ENCODE data around the gene LARP1.

The LARP1 gene

DNA sequence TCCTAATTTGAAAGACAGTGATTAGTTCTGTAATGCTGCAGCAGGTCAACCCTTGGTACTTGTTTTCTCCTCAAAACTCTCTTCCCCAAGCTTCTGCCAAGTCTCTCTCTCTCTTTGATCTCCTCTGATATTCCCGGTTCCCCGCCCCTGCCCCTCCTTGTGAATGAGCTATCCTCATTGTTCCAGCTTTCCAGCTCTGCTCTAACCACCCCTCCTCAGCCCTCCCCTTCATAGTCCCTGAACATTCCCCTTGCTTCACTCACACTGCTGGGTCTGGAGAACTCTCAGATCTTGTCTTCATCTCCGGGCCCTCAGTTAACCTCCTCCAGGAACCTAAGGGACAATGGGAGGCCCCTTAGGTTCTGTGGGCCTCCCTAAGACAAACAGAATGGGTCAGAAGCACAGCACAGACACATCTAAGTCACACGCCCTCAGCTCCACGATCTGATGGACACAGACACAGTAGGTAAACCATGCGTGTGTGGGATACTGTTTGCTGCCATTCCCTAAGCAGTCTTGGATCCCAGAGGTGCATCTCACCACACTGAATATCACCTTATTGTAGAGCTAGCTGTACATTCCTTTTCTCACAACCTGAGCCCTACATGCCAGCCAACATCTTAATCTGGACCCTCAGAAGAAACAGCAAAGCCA lies 17.4 kb upstream of the LARP1 start:
- H3K4me2 ChIP-seq (ENCODE audit: low read length) = no peak overlapping the region
- TF ChIP-seq EZH2phosphoT487 (IDR thresholded peaks at IDR 0.05; ENCODE audit: borderline replicate concordance, low read length) = no peak
- TF ChIP-seq, protein P1, sequence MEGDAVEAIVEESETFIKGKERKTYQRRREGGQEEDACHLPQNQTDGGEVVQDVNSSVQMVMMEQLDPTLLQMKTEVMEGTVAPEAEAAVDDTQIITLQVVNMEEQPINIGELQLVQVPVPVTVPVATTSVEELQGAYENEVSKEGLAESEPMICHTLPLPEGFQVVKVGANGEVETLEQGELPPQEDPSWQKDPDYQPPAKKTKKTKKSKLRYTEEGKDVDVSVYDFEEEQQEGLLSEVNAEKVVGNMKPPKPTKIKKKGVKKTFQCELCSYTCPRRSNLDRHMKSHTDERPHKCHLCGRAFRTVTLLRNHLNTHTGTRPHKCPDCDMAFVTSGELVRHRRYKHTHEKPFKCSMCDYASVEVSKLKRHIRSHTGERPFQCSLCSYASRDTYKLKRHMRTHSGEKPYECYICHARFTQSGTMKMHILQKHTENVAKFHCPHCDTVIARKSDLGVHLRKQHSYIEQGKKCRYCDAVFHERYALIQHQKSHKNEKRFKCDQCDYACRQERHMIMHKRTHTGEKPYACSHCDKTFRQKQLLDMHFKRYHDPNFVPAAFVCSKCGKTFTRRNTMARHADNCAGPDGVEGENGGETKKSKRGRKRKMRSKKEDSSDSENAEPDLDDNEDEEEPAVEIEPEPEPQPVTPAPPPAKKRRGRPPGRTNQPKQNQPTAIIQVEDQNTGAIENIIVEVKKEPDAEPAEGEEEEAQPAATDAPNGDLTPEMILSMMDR (IDR thresholded peaks at IDR 0.05; ENCODE audit: low read depth, low read length, poor library complexity, severe bottlenecking) = no peak
- no peaks in the 10 kb centered on the region for H3K4me1 ChIP-seq (ENCODE audit: control insufficient read depth, low read length)
- no peaks in the 10 kb centered on the region for H3K27me3 ChIP-seq (ENCODE audit: control insufficient read depth, low read length)
- H3F3A ChIP-seq (ENCODE audit: control insufficient read depth, insufficient read depth) = no peaks in the 10 kb centered on the region
- H3K9me2 ChIP-seq (replicated peaks; ENCODE audit: control insufficient read depth, low read length) = no peaks in the 10 kb centered on the region
- no peak overlapping the region for H3K4me3 ChIP-seq (ENCODE audit: low read length)
- H4K20me1 ChIP-seq (ENCODE audit: control insufficient read depth, insufficient read depth, low read depth, low read length) = no peaks in the 10 kb centered on the region
- H3K9me3 ChIP-seq (ENCODE audit: control insufficient read depth, insufficient read depth, low read length) = no peaks in the 10 kb centered on the region
- H3K36me3 ChIP-seq (ENCODE audit: control insufficient read depth, low read length) = no peaks in the 10 kb centered on the region
- H3K79me2 ChIP-seq (ENCODE audit: control insufficient read depth, low read length) = no peaks in the 10 kb centered on the region
- no peak overlapping the region for H3K27ac ChIP-seq (ENCODE audit: low read depth, low read length)

DNA sequence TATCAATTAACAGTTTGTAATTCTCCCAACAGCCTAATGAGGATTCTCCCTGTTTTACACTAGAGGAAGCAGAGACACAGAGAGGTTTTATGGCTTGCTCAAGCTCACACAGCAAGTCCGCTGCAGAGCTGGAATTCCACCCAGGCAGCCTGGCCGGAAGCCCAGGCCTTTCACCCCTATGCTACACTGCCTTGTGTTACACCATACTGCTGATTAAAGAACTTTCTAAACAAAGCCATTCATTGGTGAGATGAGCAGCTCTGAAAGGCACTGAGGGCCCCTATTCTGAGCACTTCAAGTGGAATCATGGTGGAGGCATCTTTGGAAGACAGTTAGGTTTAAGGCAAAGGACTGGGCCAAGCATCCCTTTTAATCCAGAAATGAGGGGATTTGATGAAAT lies 14.7 kb upstream of the LARP1 start:
- no peaks in the 10 kb centered on the region for H3K27me3 ChIP-seq (ENCODE audit: control insufficient read depth, low read length)
- H3K27ac ChIP-seq (ENCODE audit: low read depth, low read length) = no peak overlapping the region
- H3K4me1 ChIP-seq (ENCODE audit: control insufficient read depth, low read length) = no peaks in the 10 kb centered on the region
- no peaks in the 10 kb centered on the region for H3K9me3 ChIP-seq (ENCODE audit: control insufficient read depth, insufficient read depth, low read length)
- H3K9me2 ChIP-seq (replicated peaks; ENCODE audit: control insufficient read depth, low read length) = no peaks in the 10 kb centered on the region
- no peaks in the 10 kb centered on the region for H3K36me3 ChIP-seq (ENCODE audit: control insufficient read depth, low read length)
- H3F3A ChIP-seq (ENCODE audit: control insufficient read depth, insufficient read depth) = no peaks in the 10 kb centered on the region
- H3K79me2 ChIP-seq (ENCODE audit: control insufficient read depth, low read length) = no peaks in the 10 kb centered on the region
- no peaks in the 10 kb centered on the region for H4K20me1 ChIP-seq (ENCODE audit: control insufficient read depth, insufficient read depth, low read depth, low read length)
- H3K4me3 ChIP-seq (ENCODE audit: low read length) = no peak overlapping the region
- no peak overlapping the region for H3K4me2 ChIP-seq (ENCODE audit: low read length)
- no peak for TF ChIP-seq EZH2phosphoT487 (IDR thresholded peaks at IDR 0.05; ENCODE audit: borderline replicate concordance, low read length)
- TF ChIP-seq, protein P1 (IDR thresholded peaks at IDR 0.05; ENCODE audit: low read depth, low read length, poor library complexity, severe bottlenecking) = no peak

DNA sequence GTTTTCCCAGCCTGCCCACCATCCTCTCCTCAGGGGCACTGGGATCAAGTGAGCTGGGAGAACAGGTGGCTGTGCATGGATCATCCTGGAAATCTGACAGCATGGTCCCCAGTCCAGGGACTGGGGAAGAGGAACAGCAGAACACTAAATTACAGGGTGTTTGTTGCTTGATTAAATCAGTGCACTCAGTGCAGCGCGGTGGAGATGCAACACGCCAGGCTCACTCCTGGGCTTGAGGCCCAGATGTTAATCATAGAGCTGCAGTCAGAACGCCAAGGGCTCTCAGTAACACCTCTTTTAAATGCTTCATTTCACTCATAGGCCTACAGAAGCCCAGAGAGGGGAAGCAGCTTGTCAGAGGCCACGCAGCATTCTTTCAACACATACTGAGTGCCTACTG lies 14.2 kb upstream of the LARP1 start:
- no peaks in the 10 kb centered on the region for H3K9me2 ChIP-seq (replicated peaks; ENCODE audit: control insufficient read depth, low read length)
- H3K9me3 ChIP-seq (ENCODE audit: control insufficient read depth, insufficient read depth, low read length) = no peaks in the 10 kb centered on the region
- H3K27ac ChIP-seq (ENCODE audit: low read depth, low read length) = no peak overlapping the region
- no peaks in the 10 kb centered on the region for H3F3A ChIP-seq (ENCODE audit: control insufficient read depth, insufficient read depth)
- H3K79me2 ChIP-seq (ENCODE audit: control insufficient read depth, low read length) = no peaks in the 10 kb centered on the region
- H3K36me3 ChIP-seq (ENCODE audit: control insufficient read depth, low read length) = no peaks in the 10 kb centered on the region
- no peak overlapping the region for H3K4me2 ChIP-seq (ENCODE audit: low read length)
- no peaks in the 10 kb centered on the region for H3K27me3 ChIP-seq (ENCODE audit: control insufficient read depth, low read length)
- H3K4me3 ChIP-seq (ENCODE audit: low read length) = no peak overlapping the region
- H3K4me1 ChIP-seq (ENCODE audit: control insufficient read depth, low read length) = no peaks in the 10 kb centered on the region
- H4K20me1 ChIP-seq (ENCODE audit: control insufficient read depth, insufficient read depth, low read depth, low read length) = no peaks in the 10 kb centered on the region
- TF ChIP-seq, protein P1 (IDR thresholded peaks at IDR 0.05; ENCODE audit: low read depth, low read length, poor library complexity, severe bottlenecking) = no peak
- no peak for TF ChIP-seq EZH2phosphoT487 (IDR thresholded peaks at IDR 0.05; ENCODE audit: borderline replicate concordance, low read length)
